Gastroesophageal sphincter (tissue), 3 donors: ENCODE data around the gene PGLYRP4.

Source experiments
- CTCF ChIP-seq, 4 experiments: fragments of 200-600 bp in 2 of 4; fragments of 450-650 bp in 2 of 4; sonication (generic) in 1 of 4; IDR thresholded peaks; one replicate each; pipeline ENCODE4 v1.5.1; 2017 to 2019; ENCODE audit warnings: antibody characterized with exemption in 4 of 4, mild to moderate bottlenecking in 2 of 4, moderate library complexity in 2 of 4
- POLR2A ChIP-seq, 2 donors: fragments of 450-650 bp; IDR thresholded peaks; one replicate each; pipeline ENCODE4 v1.6.1; 2017; ENCODE audit warnings: antibody characterized with exemption in 2 of 2, mild to moderate bottlenecking in 2 of 2, moderate library complexity in 1 of 2
- POLR2AphosphoS5 ChIP-seq: sonication (generic); formaldehyde crosslinking; IDR thresholded peaks from one replicate; pipeline ENCODE4 v1.6.1; 2017; ENCODE audit warnings: antibody characterized with exemption

GRCh38 chr1:153379591-153379990 lies 30.9 kb upstream of the PGLYRP4 start:
- TF ChIP-seq CTCF (IDR thresholded peaks at IDR 0.05) (no peak), POLR2A (IDR thresholded peaks at IDR 0.05) (no peak), POLR2AphosphoS5 (no peak)
